ENCODE measurements around the gene HLF. TPM values are rescaled to one million over a fixed set of nuclear protein-coding genes. Genes with fewer than 3 reads are reported as not detected.

The HLF gene
- total RNA-seq, 1 donor from 2014 or later = not detected

DNA sequence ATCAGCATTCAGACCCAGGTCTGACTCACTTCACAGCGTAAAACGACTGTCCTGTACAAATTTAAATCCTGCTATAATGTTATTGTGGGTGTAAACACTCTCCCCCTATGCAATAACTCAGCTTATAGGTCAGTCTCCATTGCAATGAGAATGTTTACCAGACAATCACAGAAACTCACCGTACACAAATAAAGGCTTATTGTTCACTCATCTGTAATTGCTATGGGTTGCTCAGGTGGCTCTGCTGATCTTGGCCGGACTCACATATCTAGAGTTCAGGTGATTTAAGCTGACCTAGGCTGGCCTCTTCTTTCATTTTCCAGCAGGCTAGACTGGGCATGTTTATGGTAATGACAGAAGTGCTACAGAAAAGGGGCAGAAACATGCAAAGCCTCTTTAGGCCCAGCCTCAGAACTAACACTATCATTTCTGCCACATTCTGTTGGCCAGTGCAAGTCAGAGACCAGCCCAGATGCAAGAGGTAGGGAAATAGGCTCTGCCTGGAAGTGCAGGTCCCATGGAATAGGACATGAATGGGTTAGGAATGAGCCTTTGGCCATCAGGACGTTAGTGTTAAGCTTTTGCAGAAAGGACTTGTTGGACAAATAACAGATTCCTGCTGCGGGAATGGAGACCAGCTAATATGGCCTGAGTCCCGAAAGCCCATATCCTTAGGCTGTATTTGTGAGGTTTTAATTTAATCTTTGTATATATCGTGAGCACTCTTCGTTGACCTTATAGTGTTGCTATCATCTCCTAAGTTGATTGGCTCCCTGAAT lies 44.0 kb downstream of the HLF start:
- DNase-seq (ENCODE audit: low read depth in 2 of 2) = no peak

GRCh38 chr17:55311767-55312375 lies 47.1 kb downstream of the HLF start:
- no peak for DNase-seq (ENCODE audit: low read depth in 2 of 2)

GRCh38 chr17:55312852-55313251 lies 48.1 kb downstream of the HLF start:
- DNase-seq (ENCODE audit: low read depth in 2 of 2) = no peak

DNA sequence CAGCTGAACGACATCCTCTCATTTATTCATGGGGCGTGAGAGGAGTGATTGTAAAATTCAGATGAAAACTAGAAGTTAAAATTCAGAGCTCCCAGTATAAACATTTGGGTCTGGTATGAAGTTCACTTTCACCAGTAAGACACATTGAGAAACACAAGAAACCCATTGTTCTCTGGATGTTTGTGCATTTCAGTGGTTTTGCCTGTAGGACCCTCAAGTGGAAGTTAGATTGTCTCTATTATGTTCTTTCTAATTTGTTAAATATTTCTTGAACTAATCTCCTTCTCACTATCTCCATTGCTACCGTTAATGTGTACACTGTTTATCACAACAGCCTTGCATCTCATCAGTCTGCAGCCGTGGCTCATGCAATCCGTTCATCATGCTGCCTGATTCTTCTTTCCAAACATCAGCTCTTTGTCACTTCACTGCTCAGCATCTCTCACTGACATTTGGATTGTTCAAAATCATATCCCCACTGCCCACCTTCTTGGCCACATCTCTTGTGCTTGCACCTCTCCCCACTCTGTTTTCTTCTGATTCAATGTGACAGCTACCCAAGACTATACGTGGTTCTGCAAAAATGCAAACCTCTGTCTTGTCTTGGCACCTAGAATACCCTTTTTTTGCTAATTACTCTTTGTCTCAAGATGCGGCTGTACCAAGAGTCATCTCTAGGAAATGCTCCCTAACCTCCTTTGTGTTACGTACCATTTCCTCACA lies 49.5 kb downstream of the HLF start:
- no peak for DNase-seq (ENCODE audit: low read depth in 2 of 2)

DNA sequence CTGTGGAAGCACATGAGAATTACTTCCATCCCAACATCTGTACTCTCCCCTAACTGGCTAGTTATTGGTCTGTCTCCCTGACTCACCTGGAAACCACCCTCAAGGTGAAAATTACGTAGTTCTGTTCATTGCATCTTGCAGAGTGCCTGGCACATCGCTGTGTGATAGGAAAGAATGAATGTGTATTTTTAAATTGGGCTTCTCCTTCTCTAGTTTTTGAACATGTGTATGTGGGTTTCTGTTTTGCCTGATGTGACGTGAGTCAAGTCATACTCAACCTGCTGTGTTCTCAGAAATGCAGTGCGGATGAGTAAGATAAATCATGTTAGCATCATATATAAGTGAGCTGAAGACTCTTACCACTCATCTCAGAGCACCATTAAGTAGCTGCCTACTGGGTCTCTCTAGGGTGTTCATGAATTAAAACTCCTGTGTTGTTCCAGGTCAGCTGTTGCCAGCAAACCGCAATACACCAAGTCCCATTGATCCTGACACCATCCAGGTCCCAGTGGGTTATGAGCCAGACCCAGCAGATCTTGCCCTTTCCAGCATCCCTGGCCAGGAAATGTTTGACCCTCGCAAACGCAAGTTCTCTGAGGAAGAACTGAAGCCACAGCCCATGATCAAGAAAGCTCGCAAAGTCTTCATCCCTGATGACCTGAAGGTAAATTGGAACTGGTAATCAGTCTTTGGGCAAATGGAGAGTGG lies 50.2 kb downstream of the HLF start:
- no peak for DNase-seq (ENCODE audit: low read depth in 2 of 2)

GRCh38 chr17:55316499-55316898 lies 51.7 kb downstream of the HLF start:
- no peak for DNase-seq (ENCODE audit: low read depth in 2 of 2)

DNA sequence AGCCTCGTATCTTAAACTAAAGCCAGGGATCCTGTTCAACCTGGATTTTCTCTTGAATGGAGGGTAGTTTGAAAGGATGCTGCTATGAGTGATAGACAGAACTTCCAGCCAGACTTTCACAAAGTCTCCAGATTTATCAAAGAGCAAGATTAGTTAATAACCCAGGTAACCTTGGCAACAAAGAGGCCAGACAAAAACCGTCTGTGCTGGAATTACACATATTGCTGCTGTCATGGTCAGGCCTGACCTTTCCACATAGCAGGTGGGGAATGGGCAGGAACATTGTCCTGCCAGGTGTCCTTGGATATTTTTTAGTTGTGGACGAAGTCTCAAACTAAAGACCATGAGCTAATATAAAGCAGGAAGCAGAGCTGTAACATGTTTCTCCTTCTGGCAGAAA lies 52.5 kb downstream of the HLF start:
- DNase-seq (ENCODE audit: low read depth in 2 of 2) = no peak

DNA sequence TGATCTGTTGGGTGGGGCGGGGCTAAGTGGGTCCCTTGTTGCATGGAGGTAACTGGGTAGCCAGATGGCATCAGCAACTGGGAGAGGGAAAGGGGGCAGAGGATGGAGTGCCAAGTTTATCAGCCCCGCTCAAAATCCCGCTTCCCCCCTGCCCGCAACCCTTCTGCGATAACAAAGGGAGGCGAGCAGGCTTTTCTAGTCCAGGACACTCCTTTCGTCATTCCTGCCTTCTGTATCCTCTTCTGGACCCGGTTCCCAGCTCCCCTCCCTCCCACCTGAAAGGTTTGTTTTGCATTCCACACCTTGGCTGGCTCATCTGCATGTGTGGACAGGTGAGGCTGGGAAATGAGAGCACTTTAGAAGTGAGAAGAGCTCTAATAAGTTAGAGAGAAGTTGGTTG lies 53.3 kb downstream of the HLF start:
- no peak for DNase-seq (ENCODE audit: low read depth in 2 of 2)

DNA sequence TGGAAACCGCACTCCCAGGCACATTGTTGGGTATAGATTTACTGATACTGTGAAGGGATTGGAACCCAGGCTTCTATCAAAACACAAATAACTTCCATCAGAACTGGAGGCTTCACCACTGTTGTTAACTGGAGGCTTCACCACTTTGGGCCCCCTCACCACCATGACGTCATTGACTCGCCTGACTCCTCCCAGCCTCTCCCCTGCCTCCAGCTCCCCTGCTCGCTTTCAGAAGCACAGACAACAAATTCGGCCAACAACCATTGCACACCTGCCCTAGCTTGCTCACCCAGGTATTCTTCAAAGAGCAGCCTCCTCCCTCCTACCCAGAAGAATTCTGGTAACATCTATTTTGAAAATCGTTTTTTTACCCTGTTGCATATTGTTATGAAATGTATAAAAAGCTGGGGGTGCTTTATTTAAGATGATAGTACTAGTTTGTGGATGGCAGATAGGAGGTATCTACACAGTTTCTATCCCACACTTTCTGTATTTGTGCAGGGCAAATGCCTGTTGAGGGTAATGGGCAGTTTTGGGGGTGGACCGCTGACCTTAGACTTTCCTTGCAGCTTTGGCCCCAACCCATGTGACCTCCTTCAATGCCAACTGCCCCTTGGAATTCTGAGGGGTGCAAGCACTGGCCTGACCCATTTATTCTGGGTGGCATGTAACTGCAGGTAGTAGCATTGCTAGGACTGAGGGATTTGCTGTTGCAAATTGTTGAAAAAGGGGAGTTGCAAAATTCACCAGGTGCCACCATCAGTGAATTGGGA lies 54.1 kb downstream of the HLF start:
- no peak for DNase-seq (ENCODE audit: low read depth in 2 of 2)

DNA sequence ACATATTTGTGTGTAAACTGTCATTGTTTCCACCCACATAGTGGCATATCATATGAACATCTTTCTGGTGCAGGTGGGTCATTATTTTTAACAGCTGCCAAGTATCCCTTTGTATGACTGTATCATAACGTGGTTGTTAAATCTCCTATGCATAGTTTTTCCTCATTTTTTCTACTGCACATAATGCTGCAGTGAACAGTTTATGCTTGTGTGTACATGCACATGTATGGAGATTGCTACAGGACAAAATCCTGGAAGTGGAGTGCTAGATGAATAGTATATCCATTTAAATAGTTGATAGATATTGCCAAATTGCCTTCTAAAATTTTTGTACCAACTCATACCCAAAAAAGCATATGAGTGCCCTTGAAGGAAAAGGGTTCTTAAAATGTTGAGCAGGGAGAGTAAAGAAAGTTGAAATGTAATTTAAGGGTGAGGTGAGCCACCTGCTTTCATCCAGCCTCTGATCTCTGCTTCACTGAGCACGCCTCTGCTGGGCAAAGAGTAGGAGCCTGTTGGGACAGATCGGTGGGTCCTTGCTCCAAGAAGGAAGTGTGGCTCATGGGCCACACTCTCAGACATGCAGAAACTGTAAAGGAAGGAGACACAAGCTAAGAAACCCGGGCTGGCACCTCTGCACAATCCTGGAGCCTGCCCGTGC lies 55.3 kb downstream of the HLF start:
- no peak for DNase-seq (ENCODE audit: low read depth in 2 of 2)

DNA sequence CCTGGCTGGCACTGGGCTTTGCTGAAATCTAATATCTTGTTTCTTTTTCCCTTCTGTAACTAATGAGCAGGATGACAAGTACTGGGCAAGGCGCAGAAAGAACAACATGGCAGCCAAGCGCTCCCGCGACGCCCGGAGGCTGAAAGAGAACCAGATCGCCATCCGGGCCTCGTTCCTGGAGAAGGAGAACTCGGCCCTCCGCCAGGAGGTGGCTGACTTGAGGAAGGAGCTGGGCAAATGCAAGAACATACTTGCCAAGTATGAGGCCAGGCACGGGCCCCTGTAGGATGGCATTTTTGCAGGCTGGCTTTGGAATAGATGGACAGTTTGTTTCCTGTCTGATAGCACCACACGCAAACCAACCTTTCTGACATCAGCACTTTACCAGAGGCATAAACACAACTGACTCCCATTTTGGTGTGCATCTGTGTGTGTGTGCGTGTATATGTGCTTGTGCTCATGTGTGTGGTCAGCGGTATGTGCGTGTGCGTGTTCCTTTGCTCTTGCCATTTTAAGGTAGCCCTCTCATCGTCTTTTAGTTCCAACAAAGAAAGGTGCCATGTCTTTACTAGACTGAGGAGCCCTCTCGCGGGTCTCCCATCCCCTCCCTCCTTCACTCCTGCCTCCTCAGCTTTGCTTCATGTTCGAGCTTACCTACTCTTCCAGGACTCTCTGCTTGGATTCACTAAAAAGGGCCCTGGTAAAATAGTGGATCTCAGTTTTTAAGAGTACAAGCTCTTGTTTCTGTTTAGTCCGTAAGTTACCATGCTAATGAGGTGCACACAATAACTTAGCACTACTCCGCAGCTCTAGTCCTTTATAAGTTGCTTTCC lies 56.0 kb downstream of the HLF start:
- DNase-seq (ENCODE audit: low read depth in 2 of 2) = no peak

DNA sequence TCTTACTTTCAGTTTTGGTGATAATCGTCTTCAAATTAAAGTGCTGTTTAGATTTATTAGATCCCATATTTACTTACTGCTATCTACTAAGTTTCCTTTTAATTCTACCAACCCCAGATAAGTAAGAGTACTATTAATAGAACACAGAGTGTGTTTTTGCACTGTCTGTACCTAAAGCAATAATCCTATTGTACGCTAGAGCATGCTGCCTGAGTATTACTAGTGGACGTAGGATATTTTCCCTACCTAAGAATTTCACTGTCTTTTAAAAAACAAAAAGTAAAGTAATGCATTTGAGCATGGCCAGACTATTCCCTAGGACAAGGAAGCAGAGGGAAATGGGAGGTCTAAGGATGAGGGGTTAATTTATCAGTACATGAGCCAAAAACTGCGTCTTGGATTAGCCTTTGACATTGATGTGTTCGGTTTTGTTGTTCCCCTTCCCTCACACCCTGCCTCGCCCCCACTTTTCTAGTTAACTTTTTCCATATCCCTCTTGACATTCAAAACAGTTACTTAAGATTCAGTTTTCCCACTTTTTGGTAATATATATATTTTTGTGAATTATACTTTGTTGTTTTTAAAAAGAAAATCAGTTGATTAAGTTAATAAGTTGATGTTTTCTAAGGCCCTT lies 56.8 kb downstream of the HLF start:
- no peak for DNase-seq (ENCODE audit: low read depth in 2 of 2)

GRCh38 chr17:55322453-55322985 lies 57.8 kb downstream of the HLF start:
- no peak for DNase-seq (ENCODE audit: low read depth in 2 of 2)

DNA sequence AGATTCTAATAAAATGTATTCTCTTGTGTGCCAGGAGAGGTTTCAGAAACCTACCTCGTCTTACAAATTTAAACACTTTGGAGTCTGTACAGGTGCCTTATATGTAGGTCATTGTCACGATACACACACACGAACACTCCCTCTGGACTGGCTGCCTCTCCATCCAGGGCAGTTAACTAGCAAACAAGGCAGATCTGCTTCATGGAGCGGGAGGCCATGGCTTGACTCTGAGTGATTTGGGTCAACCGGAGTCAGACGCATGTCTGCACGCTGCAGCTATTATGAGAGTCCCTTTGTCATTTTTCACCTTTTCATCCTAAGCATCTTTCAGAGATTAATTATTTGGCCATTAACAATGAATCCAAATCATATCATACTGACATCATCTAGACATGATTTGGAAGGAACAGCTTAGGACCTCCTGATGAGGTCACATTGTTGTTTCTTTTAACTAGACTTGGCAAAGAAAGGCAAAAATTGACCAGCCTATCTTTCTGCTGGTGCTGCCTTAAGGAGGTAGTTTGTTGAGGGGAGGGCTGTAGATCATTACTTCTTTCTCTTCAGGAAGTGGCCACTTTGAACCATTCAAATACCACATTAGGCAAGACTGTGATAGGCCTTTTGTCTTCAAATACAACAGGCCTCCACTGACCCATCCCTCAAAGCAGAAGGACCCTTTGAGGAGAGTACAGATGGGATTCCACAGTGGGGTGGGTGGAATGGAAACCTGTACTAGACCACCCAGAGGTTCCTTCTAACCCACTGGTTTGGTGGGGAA lies 58.9 kb downstream of the HLF start:
- DNase-seq (ENCODE audit: low read depth in 2 of 2) = no peak

- DNase-seq (ENCODE audit: low read depth in 2 of 2) = no peak
Measured at GRCh38 chr17:55324296-55324978, 59.7 kb downstream of the HLF start.

GRCh38 chr17:55325406-55325805 lies 60.6 kb downstream of the HLF start:
- no peak for DNase-seq (ENCODE audit: low read depth in 2 of 2)

- no peak for DNase-seq (ENCODE audit: low read depth in 2 of 2)
Measured at GRCh38 chr17:55326030-55326429, 61.3 kb downstream of the HLF start.
